Effector memory CD8-positive, alpha-beta T cell (primary cell): ENCODE results near the gene LARGE1.

Experiments
- ATAC-seq: fragments of 150-1000 bp; cut with Tn5 transposase; replicated peaks from 2 replicates; pipeline ENCODE4 v1.10.0; 2021; ENCODE audit warnings: mild to moderate bottlenecking, moderate library complexity
- DNase-seq, 3 experiments: peaks; one replicate each; pipeline ENCODE4 v3.0.0; 2021
- H3K27ac Mint-ChIP-seq, 2 donors: one replicate each; pipeline ENCODE4 v1.8.0; 2022; ENCODE audit warnings: mild to moderate bottlenecking in 2 of 2, mixed read lengths in 2 of 2, moderate library complexity in 2 of 2
- H3K27me3 Mint-ChIP-seq, 2 donors: one replicate each; pipeline ENCODE4 v1.8.0; 2022; ENCODE audit warnings: mixed read lengths in 2 of 2
- H3K36me3 Mint-ChIP-seq: one replicate; pipeline ENCODE4 v1.8.0; 2022; ENCODE audit warnings: mild to moderate bottlenecking, moderate library complexity, mixed read lengths; ENCODE audit not compliant: insufficient read depth
- H3K4me1 Mint-ChIP-seq, 2 donors: one replicate each; pipeline ENCODE4 v1.8.0; 2022; ENCODE audit warnings: low read depth in 2 of 2, mixed read lengths in 2 of 2
- H3K4me3 Mint-ChIP-seq, 2 donors: one replicate each; pipeline ENCODE4 v1.8.0; 2022; ENCODE audit warnings: mild to moderate bottlenecking in 2 of 2, mixed read lengths in 2 of 2, moderate library complexity in 2 of 2
- H3K9me3 Mint-ChIP-seq, 2 donors: one replicate each; pipeline ENCODE4 v1.8.0; 2022; ENCODE audit warnings: mixed read lengths in 2 of 2

LARGE1 gene

DNA sequence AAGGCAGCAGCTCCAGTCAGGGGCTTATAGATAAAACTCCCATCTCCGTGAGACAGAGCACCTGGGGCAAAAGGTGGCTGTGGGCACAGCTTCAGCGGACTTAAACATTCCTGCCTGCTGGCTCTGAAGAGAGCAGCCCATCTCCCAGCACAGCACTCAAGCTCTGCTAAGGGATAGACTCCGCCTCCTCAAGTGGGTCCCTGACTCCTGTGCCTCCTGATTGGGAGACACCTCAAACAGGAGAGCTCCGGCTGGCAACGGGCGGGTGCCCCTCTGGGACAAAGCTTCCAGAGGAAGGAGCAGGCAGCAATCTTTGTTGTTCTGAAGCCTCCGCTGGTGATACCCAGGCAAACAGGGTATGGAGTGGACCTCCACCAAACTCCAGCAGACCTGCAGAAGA lies 279.4 kb downstream of the LARGE1 start:
- Mint-ChIP-seq H3K27me3 (no peaks in the 10 kb centered on the region), H3K36me3 (no peaks in the 10 kb centered on the region), H3K27ac (no peak overlapping the region), H3K9me3 (peaks cover 9 to 14% of the 10 kb centered on the region in 2 donors), H3K4me1 (no peaks in the 10 kb centered on the region), H3K4me3 (no peak overlapping the region)
- ATAC-seq (no peak), DNase-seq (no peak)

DNA sequence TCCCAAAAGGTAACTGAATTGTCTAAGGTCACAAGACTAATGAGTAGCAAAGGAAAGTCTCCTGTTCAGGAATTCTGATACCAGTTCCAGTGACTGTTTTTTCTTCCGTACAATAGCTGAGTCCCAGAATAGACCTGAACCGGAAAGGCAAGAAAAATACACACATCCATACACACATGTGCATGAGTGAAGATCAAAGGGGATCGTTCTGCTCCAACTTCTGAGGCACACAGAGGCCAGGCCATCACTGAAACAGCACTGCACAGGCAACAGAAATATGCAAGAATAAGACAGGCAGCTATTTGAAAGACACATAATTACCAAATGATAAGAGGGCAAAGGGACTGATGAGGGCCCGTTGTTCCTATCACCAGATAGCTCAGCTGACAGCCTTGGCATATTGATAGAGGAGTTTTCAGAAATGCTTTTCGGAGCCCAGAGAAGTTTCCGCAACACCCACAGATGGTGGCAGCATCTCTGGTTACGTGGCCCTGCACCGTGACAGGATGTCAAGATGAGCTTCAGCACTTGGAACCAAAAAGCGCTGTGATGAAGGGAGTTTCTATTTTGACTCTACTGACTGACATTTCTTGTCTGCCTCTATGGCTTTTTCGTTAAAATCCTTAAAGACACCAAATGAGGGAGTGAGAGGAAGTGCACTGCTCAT lies 280.6 kb downstream of the LARGE1 start:
- Mint-ChIP-seq H3K27me3 (no peaks in the 10 kb centered on the region), H3K27ac (no peak overlapping the region), H3K36me3 (no peaks in the 10 kb centered on the region)

GRCh38 chr22:33635766-33636165 lies 284.5 kb downstream of the LARGE1 start:
- Mint-ChIP-seq H3K4me1 (no peaks in the 10 kb centered on the region), H3K27me3 (no peaks in the 10 kb centered on the region), H3K9me3 (peaks cover 4 to 25% of the 10 kb centered on the region in 2 donors), H3K4me3 (no peak overlapping the region), H3K36me3 (no peaks in the 10 kb centered on the region), H3K27ac (no peak overlapping the region)
- DNase-seq: no peak
- no peak for ATAC-seq

More for the DNA sequence above, 280.6 kb downstream of the LARGE1 start:
- DNase-seq (no peak), ATAC-seq (no peak)
- H3K9me3 Mint-ChIP-seq: peaks cover 9 to 14% of the 10 kb centered on the region in 2 donors
- H3K4me1 Mint-ChIP-seq: no peaks in the 10 kb centered on the region
- H3K4me3 Mint-ChIP-seq: no peak overlapping the region

- H3K4me1 Mint-ChIP-seq: no peaks in the 10 kb centered on the region
- no peak for ATAC-seq
- H3K27me3 Mint-ChIP-seq: no peaks in the 10 kb centered on the region
- no peak overlapping the region for H3K27ac Mint-ChIP-seq
- DNase-seq: no peak
- peaks cover 15 to 25% of the 10 kb centered on the region in 2 donors for H3K9me3 Mint-ChIP-seq
- H3K36me3 Mint-ChIP-seq: no peaks in the 10 kb centered on the region
- no peak overlapping the region for H3K4me3 Mint-ChIP-seq
Measured at GRCh38 chr22:33631777-33632176, 288.5 kb downstream of the LARGE1 start.

GRCh38 chr22:33625959-33626358 lies 294.3 kb downstream of the LARGE1 start:
- H3K4me3 Mint-ChIP-seq: no peak overlapping the region
- ATAC-seq: no peak
- no peak overlapping the region for H3K27ac Mint-ChIP-seq
- peaks cover 13 to 30% of the 10 kb centered on the region in 2 donors for H3K9me3 Mint-ChIP-seq
- H3K27me3 Mint-ChIP-seq: no peaks in the 10 kb centered on the region
- H3K36me3 Mint-ChIP-seq: peaks cover 3% of the 10 kb centered on the region
- no peak for DNase-seq
- H3K4me1 Mint-ChIP-seq: no peaks in the 10 kb centered on the region

DNA sequence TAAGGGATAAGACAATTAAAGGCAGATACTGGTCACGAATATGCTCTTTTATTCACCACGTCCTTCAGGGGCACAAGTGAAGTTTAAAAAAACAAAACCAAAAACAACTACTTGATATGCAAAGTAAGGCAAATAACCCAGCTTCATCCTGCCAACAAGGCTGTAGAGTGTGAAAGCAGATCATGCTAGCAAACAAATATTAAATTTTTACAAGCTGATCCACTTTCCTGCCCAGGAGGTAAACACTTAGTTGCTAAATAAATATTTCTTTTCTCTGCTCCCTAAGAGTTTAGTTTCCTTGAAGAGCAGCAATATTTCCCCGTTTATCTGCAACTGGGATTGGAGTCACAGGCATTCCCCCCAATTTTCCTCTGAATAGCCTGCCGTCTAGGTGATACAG lies 300.2 kb downstream of the LARGE1 start:
- Mint-ChIP-seq H3K9me3 (peaks cover 2 to 19% of the 10 kb centered on the region in 2 donors), H3K36me3 (peaks cover 3% of the 10 kb centered on the region), H3K27ac (no peak overlapping the region), H3K4me1 (no peaks in the 10 kb centered on the region), H3K27me3 (no peaks in the 10 kb centered on the region), H3K4me3 (no peak overlapping the region)
- ATAC-seq: no peak
- DNase-seq: no peak

DNA sequence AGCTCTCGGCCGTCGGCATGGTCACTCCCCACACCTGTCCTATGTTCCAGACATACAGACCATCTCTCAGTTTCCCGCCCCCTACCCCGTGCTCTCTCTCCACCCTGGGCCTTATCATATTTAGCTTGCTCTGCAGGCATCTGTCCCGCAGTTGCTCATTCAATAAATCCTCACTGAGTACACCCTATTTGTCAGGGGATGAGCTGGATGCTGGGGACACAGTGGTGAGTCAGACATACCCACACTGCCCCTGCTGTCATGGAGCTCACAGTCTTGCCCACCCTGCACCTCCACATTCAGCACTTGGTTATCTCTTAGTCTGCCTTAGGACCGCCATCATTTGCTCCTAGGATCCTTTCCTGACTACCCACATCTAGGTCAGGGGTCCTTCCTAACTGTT lies 313.8 kb downstream of the LARGE1 start:
- no peak for ATAC-seq
- no peak for DNase-seq
- Mint-ChIP-seq H3K27me3 (no peaks in the 10 kb centered on the region), H3K27ac (no peak overlapping the region), H3K4me1 (no peaks in the 10 kb centered on the region), H3K4me3 (no peak overlapping the region), H3K36me3 (no peaks in the 10 kb centered on the region), H3K9me3 (peaks cover 4 to 21% of the 10 kb centered on the region in 2 donors)

- peaks cover 6 to 23% of the 10 kb centered on the region in 2 donors for H3K9me3 Mint-ChIP-seq
- H3K27me3 Mint-ChIP-seq: no peaks in the 10 kb centered on the region
- ATAC-seq (no peak), DNase-seq (no peak)
- no peak overlapping the region for H3K27ac Mint-ChIP-seq
- H3K36me3 Mint-ChIP-seq: no peaks in the 10 kb centered on the region
- no peaks in the 10 kb centered on the region for H3K4me1 Mint-ChIP-seq
- H3K4me3 Mint-ChIP-seq: no peak overlapping the region
Measured at GRCh38 chr22:33605666-33606065, 314.6 kb downstream of the LARGE1 start.

DNA sequence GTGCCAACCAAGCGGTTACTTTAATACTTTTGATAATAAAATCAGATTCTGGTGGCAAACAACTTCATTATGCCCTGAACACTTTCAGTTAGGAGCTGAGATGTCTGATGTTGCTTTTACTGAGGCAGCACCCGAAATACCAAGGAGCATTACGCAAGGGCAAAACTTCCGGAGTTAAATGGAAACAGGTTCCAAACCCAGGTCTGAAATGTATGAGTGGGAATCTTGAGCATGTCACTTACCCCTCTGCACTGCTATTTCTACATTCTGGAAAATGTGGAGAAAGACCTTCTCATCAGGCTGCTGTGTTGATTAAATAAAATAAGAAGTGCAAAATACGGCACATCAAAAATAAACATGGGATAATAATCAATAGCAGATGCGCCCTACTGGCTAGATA lies 315.1 kb downstream of the LARGE1 start:
- peaks cover 8 to 24% of the 10 kb centered on the region in 2 donors for H3K9me3 Mint-ChIP-seq
- H3K27me3 Mint-ChIP-seq: no peaks in the 10 kb centered on the region

DNA sequence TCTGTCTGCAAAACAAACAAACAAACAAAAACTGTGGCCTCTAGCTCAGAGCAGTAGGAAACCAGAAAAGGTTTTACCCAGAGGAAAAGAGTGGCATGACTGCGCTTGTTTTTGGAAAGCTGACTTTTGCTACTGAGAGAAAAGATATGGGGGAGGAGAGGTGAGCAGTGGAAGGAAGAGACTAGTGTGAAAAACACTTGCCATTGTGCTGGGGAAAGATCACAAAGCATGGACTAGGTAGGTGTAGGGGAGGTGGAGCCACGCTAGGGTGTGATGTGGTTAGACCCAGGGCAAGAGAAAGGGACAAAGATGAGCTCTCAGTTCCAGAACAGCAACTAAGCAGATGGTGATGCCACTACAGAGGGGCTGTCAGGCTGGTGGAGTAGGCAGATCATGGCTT lies 319.2 kb downstream of the LARGE1 start:
- Mint-ChIP-seq H3K4me1 (no peaks in the 10 kb centered on the region), H3K4me3 (no peak overlapping the region), H3K27me3 (no peaks in the 10 kb centered on the region), H3K27ac (no peak overlapping the region), H3K9me3 (peaks cover 4 to 13% of the 10 kb centered on the region in 2 donors), H3K36me3 (no peaks in the 10 kb centered on the region)
- ATAC-seq: no peak
- DNase-seq: no peak

More for the DNA sequence above, 315.1 kb downstream of the LARGE1 start:
- Mint-ChIP-seq H3K4me1 (no peaks in the 10 kb centered on the region), H3K36me3 (no peaks in the 10 kb centered on the region), H3K4me3 (no peak overlapping the region), H3K27ac (no peak overlapping the region)
- ATAC-seq: no peak
- no peak for DNase-seq

DNA sequence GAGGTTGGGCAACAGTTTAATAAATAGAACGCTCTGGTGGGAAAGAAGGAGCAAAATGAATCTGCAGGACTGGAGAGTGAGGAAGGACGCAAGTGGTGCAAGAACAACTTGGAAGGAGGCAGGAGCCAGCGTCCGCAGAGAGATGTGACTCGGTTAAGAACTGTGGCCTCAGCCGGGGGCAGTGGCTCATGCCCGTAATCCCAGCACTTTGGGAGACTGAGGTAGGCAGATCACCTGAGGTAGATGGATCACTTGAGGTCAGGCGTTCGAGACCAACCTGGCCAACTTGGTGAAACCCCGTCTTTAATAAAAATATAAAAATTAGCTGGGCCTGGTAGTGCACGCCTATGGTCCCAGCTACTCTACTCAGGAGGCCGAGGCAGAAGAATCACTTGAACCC lies 319.7 kb downstream of the LARGE1 start:
- H3K27me3 Mint-ChIP-seq: no peaks in the 10 kb centered on the region
- ATAC-seq (no peak), DNase-seq (no peak)
- H3K9me3 Mint-ChIP-seq: peaks cover 4 to 18% of the 10 kb centered on the region in 2 donors
- H3K27ac Mint-ChIP-seq: no peak overlapping the region
- no peak overlapping the region for H3K4me3 Mint-ChIP-seq
- H3K4me1 Mint-ChIP-seq: no peaks in the 10 kb centered on the region
- H3K36me3 Mint-ChIP-seq: no peaks in the 10 kb centered on the region

- Mint-ChIP-seq H3K27ac (no peak overlapping the region), H3K4me1 (no peaks in the 10 kb centered on the region), H3K27me3 (no peaks in the 10 kb centered on the region), H3K9me3 (peaks cover 4 to 21% of the 10 kb centered on the region in 2 donors), H3K36me3 (no peaks in the 10 kb centered on the region), H3K4me3 (no peak overlapping the region)
- DNase-seq (no peak), ATAC-seq (no peak)
Measured at GRCh38 chr22:33600113-33600512, 320.2 kb downstream of the LARGE1 start.

GRCh38 chr22:33599596-33599995 lies 320.7 kb downstream of the LARGE1 start:
- ATAC-seq: no peak
- Mint-ChIP-seq H3K36me3 (no peaks in the 10 kb centered on the region), H3K27ac (no peak overlapping the region), H3K9me3 (peaks cover 4 to 21% of the 10 kb centered on the region in 2 donors), H3K4me3 (no peak overlapping the region), H3K27me3 (no peaks in the 10 kb centered on the region), H3K4me1 (no peaks in the 10 kb centered on the region)
- DNase-seq: no peak

GRCh38 chr22:33598821-33599220 lies 321.5 kb downstream of the LARGE1 start:
- Mint-ChIP-seq H3K9me3 (peaks cover 6 to 21% of the 10 kb centered on the region in 2 donors), H3K4me3 (no peak overlapping the region), H3K4me1 (no peaks in the 10 kb centered on the region), H3K27ac (no peak overlapping the region), H3K27me3 (no peaks in the 10 kb centered on the region), H3K36me3 (no peaks in the 10 kb centered on the region)
- no peak for DNase-seq
- ATAC-seq: no peak
